Ovary (tissue), 3 donors: ENCODE measurements around the gene IL1RAPL2.

Source experiments
- CTCF ChIP-seq, 3 donors: fragments of 450-650 bp in 2 of 3; fragments of 200-600 bp in 1 of 3; IDR thresholded peaks; one replicate each; pipeline versions ENCODE4 v1.5.1 to v1.8.0; 2016 to 2022; ENCODE audit warnings: antibody characterized with exemption in 3 of 3, mild to moderate bottlenecking in 1 of 3
- POLR2A ChIP-seq: fragments of 450-650 bp; IDR thresholded peaks from one replicate; pipeline ENCODE4 v1.6.1; 2017; ENCODE audit warnings: antibody characterized with exemption, mild to moderate bottlenecking, moderate library complexity
- donor health status: DM: no; HTN: no; CAD: no.

GRCh38 chrX:105307762-105308161 is 741.8 kb downstream of the IL1RAPL2 start:
- TF ChIP-seq CTCF (IDR thresholded peaks at IDR 0.05) (no peak), POLR2A (no peak)
